ENCODE results near the gene PARP8.

Gene PARP8

DNA sequence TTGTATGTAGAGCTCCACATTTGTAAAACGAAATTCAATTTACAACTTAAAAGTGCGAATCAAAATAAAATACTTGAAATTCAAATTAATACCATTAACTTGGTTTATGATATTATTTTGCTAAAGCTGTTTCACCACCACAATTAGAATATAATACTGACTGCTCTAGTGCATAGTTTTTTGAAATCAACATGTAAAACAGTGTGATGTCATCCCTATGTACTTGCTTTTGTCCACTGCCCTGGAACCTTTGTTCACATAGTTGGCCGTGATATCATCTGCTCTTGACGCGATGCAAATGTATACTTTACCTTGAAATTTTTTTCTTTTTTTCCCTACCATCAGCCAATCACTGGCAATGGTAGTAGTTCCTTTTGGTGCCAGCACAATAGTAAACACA lies 125.4 kb downstream of the PARP8 start:
- Histone ChIP-seq H2AFZ (ENCODE audit: low read depth, low read length) (no peak overlapping the region), H3K27ac (ENCODE audit: low read length) (no peak overlapping the region), H3K4me2 (ENCODE audit: insufficient read depth, low read length) (no peak overlapping the region), H3K4me3 (ENCODE audit: low read depth in 1 of 2, low read length in 2 of 2) (no peak overlapping the region), H3K4me1 (ENCODE audit: insufficient read depth, low read length) (no peaks in the 10 kb centered on the region), H4K20me1 (ENCODE audit: insufficient read depth, low read length) (no peaks in the 10 kb centered on the region), H3K36me3 (ENCODE audit: insufficient read depth, low read length) (peaks cover 54% of the 10 kb centered on the region), H3K9me3 (ENCODE audit: insufficient read depth, low read length, severe bottlenecking) (no peaks in the 10 kb centered on the region), H3K9ac (ENCODE audit: low read depth, low read length) (no peak overlapping the region), H3K27me3 (ENCODE audit: insufficient read depth, low read length, poor library complexity) (no peaks in the 10 kb centered on the region), H3K79me2 (ENCODE audit: insufficient read depth, low read length) (no peaks in the 10 kb centered on the region)
- ATAC-seq (ENCODE audit: insufficient read depth, low read depth): no peak
- TF ChIP-seq EZH2 (IDR thresholded peaks at IDR 0.05; ENCODE audit: borderline replicate concordance, low read depth, low read length, severe bottlenecking): no peak
- TF ChIP-seq, protein P1, sequence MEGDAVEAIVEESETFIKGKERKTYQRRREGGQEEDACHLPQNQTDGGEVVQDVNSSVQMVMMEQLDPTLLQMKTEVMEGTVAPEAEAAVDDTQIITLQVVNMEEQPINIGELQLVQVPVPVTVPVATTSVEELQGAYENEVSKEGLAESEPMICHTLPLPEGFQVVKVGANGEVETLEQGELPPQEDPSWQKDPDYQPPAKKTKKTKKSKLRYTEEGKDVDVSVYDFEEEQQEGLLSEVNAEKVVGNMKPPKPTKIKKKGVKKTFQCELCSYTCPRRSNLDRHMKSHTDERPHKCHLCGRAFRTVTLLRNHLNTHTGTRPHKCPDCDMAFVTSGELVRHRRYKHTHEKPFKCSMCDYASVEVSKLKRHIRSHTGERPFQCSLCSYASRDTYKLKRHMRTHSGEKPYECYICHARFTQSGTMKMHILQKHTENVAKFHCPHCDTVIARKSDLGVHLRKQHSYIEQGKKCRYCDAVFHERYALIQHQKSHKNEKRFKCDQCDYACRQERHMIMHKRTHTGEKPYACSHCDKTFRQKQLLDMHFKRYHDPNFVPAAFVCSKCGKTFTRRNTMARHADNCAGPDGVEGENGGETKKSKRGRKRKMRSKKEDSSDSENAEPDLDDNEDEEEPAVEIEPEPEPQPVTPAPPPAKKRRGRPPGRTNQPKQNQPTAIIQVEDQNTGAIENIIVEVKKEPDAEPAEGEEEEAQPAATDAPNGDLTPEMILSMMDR (IDR thresholded peaks at IDR 0.05; ENCODE audit: borderline replicate concordance, extremely low read depth, low read length, poor library complexity, severe bottlenecking): no peak
- no peak for DNase-seq

DNA sequence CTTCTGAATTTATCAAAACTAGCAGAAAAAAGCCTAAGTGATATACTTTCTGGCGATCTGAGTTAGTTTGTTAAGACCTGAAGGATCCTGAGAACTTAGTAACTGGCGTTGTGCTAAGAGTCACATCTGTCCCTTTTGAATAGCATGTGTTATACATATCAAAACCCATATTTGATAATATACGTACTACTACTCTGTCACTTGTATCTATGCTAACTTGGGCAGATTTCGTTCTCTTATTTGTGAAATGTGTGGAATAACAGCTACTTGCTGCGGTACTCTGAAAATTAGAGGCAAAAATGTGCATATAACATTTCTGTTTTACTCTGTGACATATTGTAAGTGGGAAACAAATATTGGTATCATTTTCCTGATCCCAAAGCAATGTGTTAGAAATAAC lies 126.4 kb downstream of the PARP8 start:
- Histone ChIP-seq H3K9me3 (ENCODE audit: insufficient read depth, low read length, severe bottlenecking) (no peaks in the 10 kb centered on the region), H3K4me1 (ENCODE audit: insufficient read depth, low read length) (no peaks in the 10 kb centered on the region), H3K4me2 (ENCODE audit: insufficient read depth, low read length) (no peak overlapping the region), H3K79me2 (ENCODE audit: insufficient read depth, low read length) (no peaks in the 10 kb centered on the region), H3K27ac (ENCODE audit: low read length) (no peak overlapping the region), H3K9ac (ENCODE audit: low read depth, low read length) (no peak overlapping the region), H3K36me3 (ENCODE audit: insufficient read depth, low read length) (peaks cover 62% of the 10 kb centered on the region), H2AFZ (ENCODE audit: low read depth, low read length) (no peak overlapping the region), H4K20me1 (ENCODE audit: insufficient read depth, low read length) (no peaks in the 10 kb centered on the region), H3K4me3 (ENCODE audit: low read depth in 1 of 2, low read length in 2 of 2) (no peak overlapping the region), H3K27me3 (ENCODE audit: insufficient read depth, low read length, poor library complexity) (no peaks in the 10 kb centered on the region)
- TF ChIP-seq, protein P1 (IDR thresholded peaks at IDR 0.05; ENCODE audit: borderline replicate concordance, extremely low read depth, low read length, poor library complexity, severe bottlenecking): no peak
- no peak for TF ChIP-seq EZH2 (IDR thresholded peaks at IDR 0.05; ENCODE audit: borderline replicate concordance, low read depth, low read length, severe bottlenecking)
- ATAC-seq (ENCODE audit: insufficient read depth, low read depth) (no peak), DNase-seq (no peak)

DNA sequence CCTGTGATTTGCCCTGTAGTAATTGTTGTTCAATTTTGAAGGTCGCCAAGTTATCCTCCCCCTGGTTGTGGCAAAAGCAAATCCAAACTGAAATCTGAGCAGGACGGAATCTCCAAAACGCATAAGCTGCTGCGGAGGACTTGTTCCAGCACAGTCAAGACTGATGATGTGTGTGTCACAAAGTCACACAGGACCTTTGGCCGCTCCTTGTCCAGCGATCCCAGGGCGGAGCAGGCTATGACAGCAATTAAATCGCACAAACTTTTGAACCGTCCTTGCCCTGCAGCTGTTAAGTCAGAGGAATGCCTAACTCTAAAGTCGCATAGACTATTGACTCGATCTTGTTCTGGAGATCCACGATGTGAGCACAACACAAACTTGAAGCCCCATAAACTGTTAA lies 128.4 kb downstream of the PARP8 start:
- H3K27ac ChIP-seq (ENCODE audit: low read length): no peak overlapping the region
- no peak overlapping the region for H2AFZ ChIP-seq (ENCODE audit: low read depth, low read length)
- no peak for DNase-seq
- no peaks in the 10 kb centered on the region for H3K9me3 ChIP-seq (ENCODE audit: insufficient read depth, low read length, severe bottlenecking)
- no peak for ATAC-seq (ENCODE audit: insufficient read depth, low read depth)
- H3K4me3 ChIP-seq (ENCODE audit: low read depth in 1 of 2, low read length in 2 of 2): no peak overlapping the region
- no peaks in the 10 kb centered on the region for H3K27me3 ChIP-seq (ENCODE audit: insufficient read depth, low read length, poor library complexity)
- H3K4me2 ChIP-seq (ENCODE audit: insufficient read depth, low read length): no peak overlapping the region
- no peaks in the 10 kb centered on the region for H4K20me1 ChIP-seq (ENCODE audit: insufficient read depth, low read length)
- H3K36me3 ChIP-seq (ENCODE audit: insufficient read depth, low read length): peaks cover 60% of the 10 kb centered on the region
- no peaks in the 10 kb centered on the region for H3K4me1 ChIP-seq (ENCODE audit: insufficient read depth, low read length)
- TF ChIP-seq, protein P1 (IDR thresholded peaks at IDR 0.05; ENCODE audit: borderline replicate concordance, extremely low read depth, low read length, poor library complexity, severe bottlenecking): no peak
- TF ChIP-seq EZH2 (IDR thresholded peaks at IDR 0.05; ENCODE audit: borderline replicate concordance, low read depth, low read length, severe bottlenecking): no peak
- no peak overlapping the region for H3K9ac ChIP-seq (ENCODE audit: low read depth, low read length)
- no peaks in the 10 kb centered on the region for H3K79me2 ChIP-seq (ENCODE audit: insufficient read depth, low read length)

DNA sequence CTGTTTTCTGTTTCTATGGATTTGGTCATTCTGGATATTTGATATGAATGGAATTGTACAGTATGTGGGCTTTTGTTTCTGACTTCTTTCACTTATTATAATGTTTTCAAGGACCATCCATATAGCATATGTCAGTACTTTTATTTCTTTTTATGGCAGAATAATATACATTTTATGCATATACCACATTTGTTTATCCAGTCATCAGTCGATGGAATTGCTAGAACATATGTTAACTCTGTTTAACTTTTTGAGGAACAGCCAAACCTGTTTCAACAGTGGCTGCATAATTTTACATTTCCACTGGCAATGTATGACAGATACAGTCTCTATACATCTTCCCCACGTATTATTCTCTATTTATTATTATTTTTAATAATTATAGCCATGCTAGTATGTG lies 131.6 kb downstream of the PARP8 start:
- Histone ChIP-seq H3K4me1 (ENCODE audit: insufficient read depth, low read length) (no peaks in the 10 kb centered on the region), H3K79me2 (ENCODE audit: insufficient read depth, low read length) (no peaks in the 10 kb centered on the region), H4K20me1 (ENCODE audit: insufficient read depth, low read length) (no peaks in the 10 kb centered on the region), H3K4me2 (ENCODE audit: insufficient read depth, low read length) (no peak overlapping the region), H3K9ac (ENCODE audit: low read depth, low read length) (no peak overlapping the region), H3K27ac (ENCODE audit: low read length) (no peak overlapping the region), H3K9me3 (ENCODE audit: insufficient read depth, low read length, severe bottlenecking) (peaks cover 16% of the 10 kb centered on the region), H3K4me3 (ENCODE audit: low read depth in 1 of 2, low read length in 2 of 2) (no peak overlapping the region), H3K36me3 (ENCODE audit: insufficient read depth, low read length) (peaks cover 60% of the 10 kb centered on the region), H2AFZ (ENCODE audit: low read depth, low read length) (no peak overlapping the region), H3K27me3 (ENCODE audit: insufficient read depth, low read length, poor library complexity) (no peaks in the 10 kb centered on the region)
- ATAC-seq (ENCODE audit: insufficient read depth, low read depth): no peak
- TF ChIP-seq, protein P1 (IDR thresholded peaks at IDR 0.05; ENCODE audit: borderline replicate concordance, extremely low read depth, low read length, poor library complexity, severe bottlenecking): no peak
- TF ChIP-seq EZH2 (IDR thresholded peaks at IDR 0.05; ENCODE audit: borderline replicate concordance, low read depth, low read length, severe bottlenecking): no peak
- no peak for DNase-seq

Data from DND-41 (cell line).